Colon (tissue), 2 donors: Measurements from ENCODE around the gene LRRC45.

Source experiments
- FAIRE-seq: peaks from 2 replicates; lab custom pipeline; 2012; peaks lifted over from hg19 to GRCh38; lab: Jason Lieb, UNC
- donor health status: control.
- donor health status: control.

LRRC45 gene

GRCh38 chr17:82019690-82020571 is 3.2 kb upstream of the LRRC45 start:
- FAIRE-seq = no peak

- FAIRE-seq = no peak
These were observed 2.5 kb upstream of the LRRC45 start for GRCh38 chr17:82020572-82021106.

- no peak for FAIRE-seq
These were observed 1.8 kb upstream of the LRRC45 start for GRCh38 chr17:82021107-82021899.

- no peak for FAIRE-seq
These were observed 1.2 kb upstream of the LRRC45 start for GRCh38 chr17:82021900-82022309.

- no peak for FAIRE-seq
These were observed 660 bp upstream of the LRRC45 start, which contains the start of gene CENPX for GRCh38 chr17:82022310-82022980. CENPX (minus strand) TSS chr17:82022878; CDS start chr17:82022861, 17 bp downstream.

- no peak for FAIRE-seq
These were observed 539 bp downstream of the LRRC45 start for GRCh38 chr17:82023447-82024241.

- no peak for FAIRE-seq
These were observed 1.8 kb downstream of the LRRC45 start for GRCh38 chr17:82024859-82025258.

GRCh38 chr17:82025401-82026107 is 2.4 kb downstream of the LRRC45 start:
- FAIRE-seq = no peak

GRCh38 chr17:82028246-82028645 is 5.1 kb downstream of the LRRC45 start:
- no peak for FAIRE-seq

GRCh38 chr17:82028966-82029365 is 5.9 kb downstream of the LRRC45 start:
- no peak for FAIRE-seq

- no peak for FAIRE-seq
These were observed 6.3 kb downstream of the LRRC45 start for GRCh38 chr17:82029391-82029790.

GRCh38 chr17:82029990-82030469 is 6.9 kb downstream of the LRRC45 start:
- no peak for FAIRE-seq

- FAIRE-seq = no peak
These were observed 7.6 kb downstream of the LRRC45 start for GRCh38 chr17:82030470-82031302.

GRCh38 chr17:82031303-82031884 is 8.3 kb downstream of the LRRC45 start, which contains the start of gene RAC3:
RAC3 (plus strand) TSS chr17:82031678; CDS start chr17:82031762, 84 bp downstream.
- no peak for FAIRE-seq

- FAIRE-seq = no peak
These were observed 9.0 kb downstream of the LRRC45 start for GRCh38 chr17:82031885-82032627.

- FAIRE-seq = no peak
These were observed 10.4 kb downstream of the LRRC45 start for GRCh38 chr17:82033359-82034085.

GRCh38 chr17:82034371-82035011 is 11.4 kb downstream of the LRRC45 start:
- FAIRE-seq = no peak
